Stimulated activated CD8-positive, alpha-beta memory T cell treated with anti-CD3 and anti-CD28 coated beads, Interleukin-4, amount 100 ng/mL, for 4 hours (primary cell): Measurements from ENCODE around the gene DPP9.
"Not testable (repeated sequence)": the region's sequence is repeated elsewhere in the genome, so short reads cannot be mapped to it uniquely, and the experiment has no call there.

Experiments used
- DNase-seq, 2 donors: peaks; one replicate each; pipeline ENCODE4 v3.0.0-alpha.2; 2020; ENCODE audit warnings: low read depth in 2 of 2, low spot score in 1 of 2

Gene DPP9

DNA sequence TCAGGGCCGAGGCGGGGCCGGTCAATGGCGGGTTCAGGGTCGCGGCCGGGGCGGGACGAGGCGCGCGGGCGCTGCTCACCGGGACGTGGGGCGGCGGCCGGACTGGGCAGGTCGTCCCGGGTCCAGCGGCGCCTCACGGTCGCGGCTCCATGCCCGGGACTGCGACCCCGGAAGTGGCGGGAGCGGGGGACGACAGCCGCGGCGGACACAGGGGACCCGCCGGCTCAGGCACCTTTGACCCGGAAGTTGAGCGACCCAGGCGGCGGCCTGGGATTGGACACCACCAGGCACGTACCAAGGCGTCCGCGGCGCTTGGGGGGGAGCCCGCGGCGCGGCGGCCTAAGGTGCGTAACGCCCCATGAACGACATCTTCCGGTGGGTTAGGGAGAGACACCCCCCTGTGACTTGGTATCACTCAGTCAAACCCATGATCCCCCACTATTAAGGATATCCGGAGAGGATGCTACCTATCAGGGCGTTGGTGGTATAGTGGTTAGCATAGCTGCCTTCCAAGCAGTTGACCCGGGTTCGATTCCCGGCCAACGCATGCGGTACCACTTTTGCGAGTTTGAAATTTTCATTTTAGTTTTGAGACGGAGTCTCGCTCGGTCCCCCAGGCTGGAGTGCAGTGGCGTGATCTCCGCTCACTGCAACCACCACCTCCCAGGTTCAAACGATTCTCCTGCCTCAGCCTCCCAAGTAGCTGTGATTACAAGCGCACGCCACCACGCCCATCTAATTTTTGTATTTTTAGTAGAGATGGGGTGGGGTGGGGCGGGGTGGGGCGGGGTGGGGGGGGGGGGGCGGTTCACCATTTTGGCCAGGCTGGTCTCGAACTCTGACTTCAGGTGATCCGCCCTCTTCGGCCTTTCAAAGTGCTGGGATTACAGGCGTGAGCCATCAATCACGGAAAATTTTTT lies at the start of gene DPP9:
DPP9 (minus strand) TSS at position 248 of the 920 bp plus-strand sequence. CDS start 3,936 bp downstream, outside the sequence.
- peak; percentile 95 for DNase-seq

DNA sequence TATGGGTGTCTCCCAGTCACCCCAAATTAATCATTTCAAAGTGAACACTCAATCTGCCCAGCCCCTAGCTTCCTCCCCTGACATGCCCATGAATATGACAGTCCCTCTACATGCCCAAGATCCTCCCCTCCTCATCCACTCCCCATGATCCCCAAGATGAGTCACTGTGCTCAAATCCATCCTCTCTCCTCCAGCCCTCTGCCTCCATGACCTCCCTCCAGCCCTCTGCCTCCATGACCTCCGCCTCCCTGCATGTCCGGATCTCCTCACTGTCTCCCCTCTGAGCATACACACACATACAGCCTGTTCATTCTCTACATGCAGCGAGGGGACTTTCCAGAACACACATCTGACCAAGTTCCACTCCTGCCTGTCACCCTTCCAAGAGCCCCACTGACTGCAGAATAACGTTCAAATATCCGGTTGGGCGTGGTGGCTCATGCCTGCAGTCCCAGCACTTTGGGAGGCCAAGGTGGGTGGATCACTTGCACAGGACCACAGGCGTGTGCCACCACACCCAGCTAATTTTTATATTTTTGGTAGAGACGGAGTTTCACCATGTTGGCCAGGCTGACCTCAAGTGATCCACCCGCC lies 49.5 kb upstream of the DPP9 start:
- DNase-seq, result no peak

- no peak for DNase-seq
Observed at GRCh38 chr19:4772566-4772965, 48.9 kb upstream of the DPP9 start.

DNA sequence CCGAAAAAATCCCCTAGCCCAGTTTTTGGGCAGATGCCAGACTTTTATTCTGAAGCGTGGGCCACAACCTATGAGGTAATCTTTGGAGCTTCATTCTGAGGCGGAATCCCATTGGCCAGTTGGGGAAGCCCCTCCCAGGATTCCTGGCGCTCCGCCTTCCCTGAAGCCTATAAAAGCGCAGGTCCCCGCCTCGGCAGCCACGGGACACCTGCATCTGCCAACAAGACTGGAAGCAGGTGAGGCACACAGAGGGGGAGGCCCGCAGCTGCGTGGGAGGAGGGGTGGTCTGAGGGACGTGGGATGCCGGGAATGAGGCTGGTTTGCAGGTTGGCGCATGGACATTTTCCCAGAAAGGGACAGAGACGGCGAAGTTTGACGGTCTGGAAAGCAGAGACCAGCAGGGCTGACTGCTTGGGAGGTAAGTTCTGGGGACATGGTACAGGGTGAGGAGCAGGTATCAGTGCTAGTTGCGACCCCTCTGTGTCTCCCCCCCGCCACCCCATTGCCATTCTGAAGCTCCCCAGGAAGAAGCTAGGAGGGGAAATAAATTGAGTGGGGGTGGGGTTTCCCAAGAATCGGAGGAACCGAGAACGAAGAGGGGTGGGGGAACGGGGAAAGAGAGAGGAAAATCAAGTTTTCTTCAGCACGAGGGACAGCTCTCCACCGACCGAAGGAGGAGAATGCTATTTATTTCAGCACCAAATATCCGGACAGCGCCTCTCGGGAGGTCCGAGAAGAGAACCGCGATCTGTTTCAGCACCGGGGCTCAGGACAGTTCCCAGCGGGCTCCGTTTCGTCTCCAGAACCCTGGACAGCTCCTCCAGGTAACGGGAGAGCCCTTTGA lies 45.5 kb upstream of the DPP9 start:
- peak; percentile 30 to 46 for DNase-seq

- no peak for DNase-seq
Observed at GRCh38 chr19:4764393-4764660, 40.7 kb upstream of the DPP9 start.

GRCh38 chr19:4763021-4763420 lies 39.4 kb upstream of the DPP9 start:
- DNase-seq, result no peak

DNA sequence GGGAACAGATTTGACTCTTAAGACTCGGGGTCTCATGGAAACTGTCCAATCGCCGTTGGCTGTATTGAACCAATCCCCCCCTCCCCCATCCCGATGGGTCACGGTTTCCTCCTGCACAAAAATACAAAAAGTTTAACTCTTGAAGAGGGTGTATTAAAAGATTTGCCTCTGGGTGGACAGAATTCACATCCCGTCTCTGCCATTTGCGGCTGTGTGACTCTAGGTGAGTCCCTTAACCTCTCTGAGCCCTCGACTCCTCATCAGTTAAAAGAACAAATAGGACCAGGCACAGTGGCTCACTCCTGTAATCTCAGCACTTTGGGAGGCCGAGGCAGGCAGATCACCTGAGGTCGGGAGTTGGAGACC lies 36.6 kb upstream of the DPP9 start:
- no peak for DNase-seq

- peak in 1 of 2 donors; percentile 30 for DNase-seq
Observed at GRCh38 chr19:4759388-4760284, 36.0 kb upstream of the DPP9 start.

GRCh38 chr19:4758659-4759058 lies 35.0 kb upstream of the DPP9 start:
- DNase-seq, result no peak

GRCh38 chr19:4758082-4758481 lies 34.4 kb upstream of the DPP9 start:
- no peak for DNase-seq

DNA sequence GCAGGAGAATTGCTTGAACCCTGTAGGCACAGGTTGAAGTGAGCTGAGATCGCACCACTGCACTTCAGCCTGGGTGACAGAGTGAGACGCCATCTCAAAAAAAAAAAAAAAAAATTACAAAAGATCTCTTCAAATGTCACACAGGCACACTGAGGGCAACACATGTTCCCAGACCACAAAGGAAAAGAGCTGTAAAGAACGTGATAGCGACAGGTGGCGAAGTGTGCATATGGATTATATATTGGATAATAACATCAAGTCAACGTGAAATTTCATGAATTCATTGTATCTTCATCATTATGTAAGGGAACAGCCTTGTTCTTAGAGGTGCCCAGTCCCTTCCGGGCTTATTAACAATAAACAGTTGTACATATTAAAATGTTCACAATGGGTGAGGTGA lies 31.8 kb upstream of the DPP9 start:
- no peak for DNase-seq

DNA sequence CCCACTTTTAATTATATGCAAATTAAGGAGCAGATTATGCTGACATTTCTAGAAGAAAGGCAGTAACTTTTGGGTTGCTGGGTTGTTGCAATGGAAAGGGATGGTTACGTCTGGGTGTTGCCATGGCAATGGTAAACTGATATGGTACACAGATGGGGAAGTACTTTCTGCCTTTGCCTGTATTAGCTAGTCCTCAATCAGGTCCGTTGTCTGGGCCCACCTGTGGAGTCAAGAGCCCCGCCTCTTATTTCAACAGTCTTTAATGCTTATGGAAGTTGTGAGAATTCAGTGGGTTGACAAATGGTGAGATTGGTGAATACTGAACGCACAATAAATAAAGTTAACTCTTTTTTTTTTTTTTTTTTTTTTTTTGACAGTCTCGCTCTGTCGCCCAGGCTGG lies 30.6 kb upstream of the DPP9 start:
- no peak for DNase-seq

DNA sequence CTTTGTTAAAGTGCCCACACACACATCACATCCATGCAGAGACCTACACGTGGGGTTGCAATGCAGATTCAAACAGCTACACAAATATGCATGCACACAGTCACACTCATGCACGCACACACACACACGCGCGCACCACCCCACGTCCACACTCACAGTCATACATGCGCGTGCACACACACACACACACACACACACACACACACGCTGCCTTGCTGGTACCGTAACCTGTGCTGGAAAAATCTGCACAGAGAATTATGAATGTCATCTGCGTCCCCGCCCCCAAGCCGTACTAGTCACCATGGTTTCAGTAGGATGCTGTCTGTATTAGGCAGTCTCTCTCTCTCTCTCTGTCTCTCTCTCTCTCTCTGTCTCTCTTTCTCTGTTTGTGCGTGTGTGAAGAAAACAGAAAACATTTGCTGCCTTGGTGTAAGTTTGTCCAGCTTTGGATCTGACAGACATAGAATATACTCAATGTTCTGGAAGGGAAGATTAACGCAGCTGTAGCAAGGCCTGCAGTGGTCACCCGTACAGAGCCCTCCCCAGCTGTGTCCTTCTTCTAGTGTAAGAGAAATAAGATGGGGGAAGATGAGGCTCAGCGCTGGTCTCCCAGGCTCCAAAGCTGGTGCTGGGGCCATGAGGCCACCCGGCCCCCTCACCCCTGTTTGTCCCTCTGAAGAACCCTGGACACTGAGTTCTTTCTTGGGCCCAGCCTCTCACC lies 26.4 kb upstream of the DPP9 start:
- no peak for DNase-seq

DNA sequence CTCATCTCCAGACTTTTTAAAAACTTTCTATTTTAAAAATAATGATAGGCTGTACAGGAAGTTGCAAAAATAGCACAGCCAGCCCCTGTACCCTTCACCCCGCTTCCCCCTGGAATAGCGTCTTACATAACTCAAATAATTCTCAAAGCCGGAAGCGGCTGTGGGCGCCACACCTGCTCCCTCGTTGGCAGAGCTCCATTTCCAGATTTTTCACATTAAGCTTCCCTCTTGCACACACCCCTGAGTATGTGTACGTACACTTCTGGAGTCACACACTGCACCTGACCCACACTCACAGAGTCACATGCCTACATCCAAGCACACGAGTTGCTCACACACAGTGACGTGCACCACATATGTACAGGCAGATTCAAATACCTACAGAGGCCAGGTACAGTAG lies 24.9 kb upstream of the DPP9 start:
- no peak for DNase-seq

- no peak for DNase-seq
Observed at GRCh38 chr19:4748185-4748584, 24.5 kb upstream of the DPP9 start.

DNA sequence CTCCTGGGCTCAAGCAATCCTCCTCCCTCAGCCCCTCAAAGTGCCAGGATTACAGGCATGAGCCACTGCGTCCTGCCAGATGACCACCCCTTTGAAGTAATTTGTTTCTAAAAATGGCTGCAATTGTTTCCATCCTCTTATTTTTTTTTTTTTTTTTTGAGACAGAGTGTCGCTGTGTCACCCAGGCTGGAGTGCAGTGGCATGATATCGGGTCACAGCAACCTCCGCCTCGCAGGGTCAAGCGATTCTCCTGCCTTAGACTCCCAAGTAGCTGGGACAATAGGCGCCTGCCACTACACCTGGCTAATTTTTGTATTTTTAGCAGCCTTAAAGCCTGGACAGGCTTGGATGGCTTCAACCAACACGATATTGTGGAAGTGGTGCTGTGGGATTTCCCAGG lies 22.3 kb upstream of the DPP9 start:
- DNase-seq, result no peak

GRCh38 chr19:4745175-4745574 lies 21.5 kb upstream of the DPP9 start:
- DNase-seq, result not testable (repeated sequence)

- no peak for DNase-seq
Observed at GRCh38 chr19:4744451-4745174, 21.0 kb upstream of the DPP9 start.

- DNase-seq, result no peak
Observed at GRCh38 chr19:4742723-4743646, 19.3 kb upstream of the DPP9 start.
